ENCODE data around the gene RTN4. TPM values are rescaled to one million over a fixed set of nuclear protein-coding genes. Genes with fewer than 3 reads are reported as not detected.

The RTN4 gene
- total and polyA plus RNA-seq, 2 of the 4 experiments (the other 2 are of a cell fraction), result 77.8 to 588 TPM

- Histone ChIP-seq H3K79me1 (ENCODE audit: low read depth in 1 of 2, low read length in 2 of 2) (peaks cover 28 to 58% of the 10 kb centered on the region in 2 experiments), H3K4me1 (ENCODE audit: control insufficient read depth, insufficient read depth, low read length) (peaks cover 6% of the 10 kb centered on the region; the same call in 1 of the 2 replicates), H3K4ac (ENCODE audit: low read depth, low read length) (no peak overlapping the region), H3K56ac (ENCODE audit: extremely low read depth, insufficient read depth, low read length) (no peak overlapping the region), H4K8ac (ENCODE audit: low read depth in 2 of 2, low read length in 2 of 2) (no peak overlapping the region), H2AFZ (replicated peaks; ENCODE audit: low read length, poor library complexity) (no peak overlapping the region), H2BK5ac (ENCODE audit: low read depth, low read length, poor library complexity, severe bottlenecking) (no peak overlapping the region), H3K4me3 (ENCODE audit: insufficient read depth, low read depth, low read length) (no peak overlapping the region), H4K5ac (ENCODE audit: low read depth, low read length) (no peak overlapping the region), H4K20me1 (ENCODE audit: insufficient read depth, low read length) (peaks cover 45% of the 10 kb centered on the region), H3K9me3 (ENCODE audit: control insufficient read depth, insufficient read depth, low read length) (no peaks in the 10 kb centered on the region), H3K23ac (ENCODE audit: low read depth, low read length) (no peak overlapping the region), H3K14ac (replicated peaks; ENCODE audit: low read depth, low read length) (no peak overlapping the region), H3K27me3 (ENCODE audit: control insufficient read depth, insufficient read depth, low read length) (no peaks in the 10 kb centered on the region), H2BK120ac (ENCODE audit: low read depth, low read length) (no peak overlapping the region), H2BK15ac (ENCODE audit: low read depth, low read length) (no peak overlapping the region), H3K27ac (ENCODE audit: insufficient read depth, low read length) (no peak overlapping the region), H2BK20ac (ENCODE audit: low read depth, low read length) (no peak overlapping the region), H3K18ac (ENCODE audit: low read depth, low read length) (no peak overlapping the region), H3K36me3 (ENCODE audit: control insufficient read depth, insufficient read depth, low read length) (peaks cover 20% of the 10 kb centered on the region), H3K4me2 (ENCODE audit: low read depth, low read length) (no peak overlapping the region), H3K9me1 (ENCODE audit: insufficient read depth, low read length) (peaks cover 34% of the 10 kb centered on the region), H2AK9ac (replicated peaks; ENCODE audit: low read depth, low read length, poor library complexity) (no peak overlapping the region), H3K9ac (ENCODE audit: low read depth, low read length) (no peak overlapping the region), H2AK5ac (ENCODE audit: low read depth, low read length) (no peak overlapping the region), H4K91ac (ENCODE audit: insufficient read depth, low read depth, low read length) (no peak overlapping the region)
- TF ChIP-seq NFE2L2 (IDR thresholded peaks at IDR 0.05; ENCODE audit: low read depth, low read length) (no peak), BHLHE40 (IDR thresholded peaks at IDR 0.05; ENCODE audit: low read depth, low read length) (no peak), SMC3 (IDR thresholded peaks at IDR 0.05; ENCODE audit: low read depth, low read length) (no peak)
- intact Hi-C loops (cut with micrococcal nuclease), result no loop called here
- in situ Hi-C loops (cut with MboI; ENCODE audit: low sequenced_read_pairs), result no loop called here
- no peak for ATAC-seq (ENCODE audit: low read depth)
- no TSS peak for BruUV-seq (replicated peaks)
- CTCF ChIA-PET, result interaction anchor here (1.8 kb wide), 1 partner anchor 9 kb away, joined by 4 read pairs; no protein-coding TSS in a partner anchor
- dilution Hi-C loops (cut with HindIII; ENCODE audit: low sequenced_read_pairs, unreplicated experiment), result no loop called here
- DNase-seq, result no peak
- POLR2A ChIA-PET (ENCODE audit: unreplicated experiment), result no interaction called here
- WGBS, 2 experiments (ENCODE audit: extremely low coverage in 2 of 2, insufficient read length in 1 of 2), result no CpG with 5 or more reads among the region's 6 CpGs
These were observed 84.8 kb downstream of the RTN4 start for GRCh38 chr2:54965425-54965824.
